GM23248 (cell line): Measurements from ENCODE around the gene PCLO.

Source experiments
- EZH2 ChIP-seq: fragments of 200-600 bp; sonication (generic); IDR thresholded peaks from 2 replicates; pipeline ENCODE4 v1.6.1; 2018; ENCODE audit warnings: antibody characterized with exemption, mild to moderate bottlenecking; ENCODE audit not compliant: insufficient read depth, poor library complexity, severe bottlenecking
- EZH2phosphoT487 ChIP-seq: fragments of 200-600 bp; sonication (generic); IDR thresholded peaks from 2 replicates; pipeline ENCODE4 v1.6.1; 2018; ENCODE audit warnings: antibody characterized with exemption, moderate library complexity, mild to moderate bottlenecking, low read depth; ENCODE audit not compliant: insufficient read depth

- no peak for TF ChIP-seq EZH2
- no peak for TF ChIP-seq EZH2phosphoT487
Measured at GRCh38 chr7:83161899-83162401, 734 bp downstream of the PCLO start.
